Vagina (tissue), 2 donors: ENCODE measurements around the gene ANKRD24.
"Not testable (repeated sequence)": the region's sequence is repeated elsewhere in the genome, so short reads cannot be mapped to it uniquely, and the experiment has no call there.

Source experiments
- CTCF ChIP-seq, 3 experiments: fragments of 450-650 bp in 2 of 3; fragments of 200-600 bp in 1 of 3; sonication (generic) in 1 of 3; IDR thresholded peaks; one replicate each; pipeline ENCODE4 v1.5.1; 2017 to 2019; ENCODE audit warnings: antibody characterized with exemption in 3 of 3, mild to moderate bottlenecking in 2 of 3, moderate library complexity in 2 of 3
- POLR2A ChIP-seq, 2 donors: fragments of 450-650 bp; IDR thresholded peaks; one replicate each; pipeline ENCODE4 v1.6.1; 2017; ENCODE audit warnings: antibody characterized with exemption in 2 of 2, mild to moderate bottlenecking in 2 of 2, moderate library complexity in 2 of 2
- POLR2AphosphoS5 ChIP-seq, 2 donors: sonication (generic); formaldehyde crosslinking; IDR thresholded peaks; one replicate each; pipeline ENCODE4 v1.9.0; 2017; ENCODE audit warnings: antibody characterized with exemption in 2 of 2, mild to moderate bottlenecking in 2 of 2, low read depth in 1 of 2; ENCODE audit not compliant: insufficient read depth in 1 of 2

- TF ChIP-seq CTCF (IDR thresholded peaks at IDR 0.05); POLR2A (IDR thresholded peaks at IDR 0.05); POLR2AphosphoS5 (IDR thresholded peaks at IDR 0.05; ENCODE audit: insufficient read depth in 1 of 2, low read depth in 1 of 2): not testable (repeated sequence)
Measured at GRCh38 chr19:4274321-4274686, 91.8 kb downstream of the ANKRD24 start.
